ENCODE results near the gene PAQR5. TPM values are rescaled to one million over a fixed set of nuclear protein-coding genes. Genes with fewer than 3 reads are reported as not detected.
"Not testable (repeated sequence)": the region's sequence is repeated elsewhere in the genome, so short reads cannot be mapped to it uniquely, and the experiment has no call there.

Gene PAQR5, protein sequence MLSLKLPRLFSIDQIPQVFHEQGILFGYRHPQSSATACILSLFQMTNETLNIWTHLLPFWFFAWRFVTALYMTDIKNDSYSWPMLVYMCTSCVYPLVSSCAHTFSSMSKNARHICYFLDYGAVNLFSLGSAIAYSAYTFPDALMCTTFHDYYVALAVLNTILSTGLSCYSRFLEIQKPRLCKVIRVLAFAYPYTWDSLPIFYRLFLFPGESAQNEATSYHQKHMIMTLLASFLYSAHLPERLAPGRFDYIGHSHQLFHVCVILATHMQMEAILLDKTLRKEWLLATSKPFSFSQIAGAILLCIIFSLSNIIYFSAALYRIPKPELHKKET
- 0.07 and 0.13 TPM in 2 replicates for total RNA-seq

DNA sequence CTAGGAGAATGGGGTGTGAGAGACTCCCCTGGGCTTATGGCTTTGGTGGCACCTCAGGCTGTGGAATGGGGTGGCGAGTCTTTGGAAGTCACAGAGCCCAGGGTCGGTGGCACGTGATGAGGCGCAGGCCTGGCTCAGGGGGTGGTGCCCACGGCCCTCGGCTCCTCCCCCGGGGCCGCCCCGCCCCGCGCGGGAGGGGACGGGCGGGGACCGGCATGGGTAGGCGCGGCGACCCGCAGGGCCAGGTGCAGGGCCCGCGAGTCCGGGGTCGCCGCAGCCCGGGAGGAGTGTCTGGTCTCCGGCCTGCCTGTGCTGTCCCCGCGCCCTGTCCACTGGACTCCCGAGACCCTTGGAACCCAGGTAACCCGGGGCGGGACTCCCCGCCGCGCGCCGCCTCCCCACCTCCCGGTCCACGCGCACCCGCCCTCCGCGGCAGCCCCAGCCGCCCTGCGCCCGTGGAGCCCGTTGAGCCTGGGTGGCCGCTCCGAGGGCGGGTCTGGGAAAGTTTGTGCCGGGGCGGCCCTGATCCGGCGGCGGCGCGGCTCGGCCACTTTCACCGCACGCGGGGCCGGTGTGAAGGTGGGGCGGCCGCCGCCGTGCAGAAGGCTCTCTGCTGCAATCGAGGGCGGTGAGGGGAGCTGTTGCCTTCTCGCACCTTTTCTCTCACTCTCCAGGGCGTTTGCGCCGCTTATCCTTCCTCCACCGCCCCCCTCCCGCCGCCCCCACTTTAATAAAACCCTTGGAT, at the start of gene PAQR5:
TSS of gene PAQR5 (plus strand) at position 216 of the 745 bp plus-strand sequence. CDS start 61,169 bp downstream, outside the sequence.
- no peak for DNase-seq (ENCODE audit: low read depth, low spot score)

DNA sequence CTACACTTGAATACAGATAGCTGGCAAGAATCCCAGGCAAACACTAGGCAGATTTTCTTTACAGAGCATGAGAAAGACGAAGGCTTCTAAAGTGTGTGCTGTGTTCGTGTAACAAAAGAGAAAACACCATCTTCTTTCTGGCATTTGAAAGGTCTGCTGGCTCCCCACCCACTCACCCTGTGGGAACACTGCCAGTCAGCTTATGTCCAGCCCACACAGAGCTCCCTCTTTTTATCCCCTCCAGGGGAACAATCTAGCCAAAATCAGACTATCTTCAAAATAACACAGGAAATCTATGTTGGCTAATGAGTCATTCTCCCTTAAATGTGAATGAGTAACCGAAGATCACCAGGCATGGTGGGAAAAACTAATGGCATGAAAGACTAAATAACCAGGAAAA, 45.6 kb upstream of the PAQR5 start:
- peak; percentile 58 for DNase-seq (ENCODE audit: low read depth, low spot score)

DNA sequence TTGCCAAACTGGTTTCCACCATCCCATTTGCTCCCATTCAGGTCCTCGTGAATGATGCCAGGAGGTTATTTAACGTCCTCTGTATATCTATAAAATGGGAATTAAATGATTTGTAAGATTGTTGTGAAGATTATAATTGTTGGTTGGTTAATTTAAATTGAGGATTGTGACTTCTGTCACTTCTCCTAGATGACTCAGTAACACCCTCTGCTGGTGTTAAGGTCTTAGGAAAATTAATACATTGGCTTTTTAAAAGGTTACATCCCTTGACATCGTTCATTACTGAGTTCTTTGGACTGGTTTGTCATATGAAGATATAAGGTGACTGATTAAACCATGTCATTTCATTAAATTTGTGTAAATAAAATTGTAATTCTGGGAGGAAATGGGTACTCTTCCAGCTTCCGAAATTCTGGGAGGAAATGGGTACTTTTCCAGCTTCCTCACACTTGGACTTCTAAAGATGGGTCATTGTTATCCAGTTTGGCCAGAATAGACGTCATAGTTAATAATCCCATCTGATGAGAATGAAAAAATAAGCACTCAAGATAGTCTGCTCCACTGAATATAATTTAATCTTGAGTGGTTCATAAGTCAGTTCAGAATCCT, 33.3 kb upstream of the PAQR5 start:
- DNase-seq (ENCODE audit: low read depth, low spot score): peak; percentile 10

DNA sequence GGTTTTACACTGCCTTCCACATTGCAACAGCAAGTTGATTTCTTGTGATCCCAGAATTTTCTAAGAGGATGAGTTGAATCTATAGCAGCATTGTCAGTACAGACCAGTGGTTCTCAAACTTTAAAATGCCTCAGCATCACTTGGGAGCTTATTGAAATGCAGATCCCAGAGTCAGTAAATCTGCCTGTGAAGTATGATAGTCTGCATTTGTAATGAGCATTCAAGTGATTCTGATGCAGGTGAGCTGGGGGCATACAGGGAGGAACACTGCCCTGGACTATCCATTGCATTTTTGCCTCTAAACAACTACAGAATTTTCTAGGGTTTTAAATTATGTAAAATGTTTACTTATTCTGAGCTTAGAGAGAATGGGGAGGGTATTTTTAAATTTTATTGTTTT, 27.5 kb upstream of the PAQR5 start:
- no peak for DNase-seq (ENCODE audit: low read depth, low spot score)

DNA sequence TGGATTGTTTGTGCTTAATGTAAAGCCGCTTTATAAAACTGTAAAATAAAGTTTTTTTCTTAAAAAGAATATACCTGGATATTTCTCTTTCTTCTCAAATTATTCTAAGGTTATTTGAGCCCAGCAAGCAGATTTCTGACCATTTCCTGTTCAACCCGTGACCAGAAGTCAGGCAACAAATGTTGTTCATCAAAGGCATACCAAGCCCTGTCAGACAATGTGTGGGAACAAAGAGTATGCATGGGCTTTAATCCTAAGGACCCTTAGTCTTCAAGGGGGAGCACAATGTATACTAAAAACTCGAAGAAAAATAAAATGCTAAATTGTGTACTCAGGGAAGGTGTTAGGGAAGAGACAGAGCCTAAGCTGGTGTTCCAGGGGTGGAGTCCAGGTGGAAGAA, 26.6 kb upstream of the PAQR5 start:
- DNase-seq (ENCODE audit: low read depth, low spot score): no peak

DNA sequence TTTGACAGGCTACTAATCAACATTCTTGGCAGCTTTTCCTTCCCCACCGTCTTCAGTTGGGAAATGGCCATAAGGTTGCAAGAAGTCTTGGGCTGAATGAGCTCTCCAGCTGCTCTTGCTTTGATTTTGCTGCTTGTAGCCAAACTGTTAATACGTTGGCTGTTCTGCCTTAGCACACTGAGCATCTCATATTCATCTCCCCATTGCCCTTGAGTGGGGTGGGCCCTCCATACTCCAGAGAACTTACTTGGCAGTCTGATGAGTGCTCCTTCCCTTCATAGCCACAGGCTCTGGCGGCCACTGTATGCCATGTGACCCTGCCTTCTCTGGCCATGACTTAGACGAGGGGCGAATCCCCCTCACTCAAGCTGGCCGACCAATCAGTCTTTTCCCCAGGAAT, 25.8 kb upstream of the PAQR5 start:
- no peak for DNase-seq (ENCODE audit: low read depth, low spot score)

DNA sequence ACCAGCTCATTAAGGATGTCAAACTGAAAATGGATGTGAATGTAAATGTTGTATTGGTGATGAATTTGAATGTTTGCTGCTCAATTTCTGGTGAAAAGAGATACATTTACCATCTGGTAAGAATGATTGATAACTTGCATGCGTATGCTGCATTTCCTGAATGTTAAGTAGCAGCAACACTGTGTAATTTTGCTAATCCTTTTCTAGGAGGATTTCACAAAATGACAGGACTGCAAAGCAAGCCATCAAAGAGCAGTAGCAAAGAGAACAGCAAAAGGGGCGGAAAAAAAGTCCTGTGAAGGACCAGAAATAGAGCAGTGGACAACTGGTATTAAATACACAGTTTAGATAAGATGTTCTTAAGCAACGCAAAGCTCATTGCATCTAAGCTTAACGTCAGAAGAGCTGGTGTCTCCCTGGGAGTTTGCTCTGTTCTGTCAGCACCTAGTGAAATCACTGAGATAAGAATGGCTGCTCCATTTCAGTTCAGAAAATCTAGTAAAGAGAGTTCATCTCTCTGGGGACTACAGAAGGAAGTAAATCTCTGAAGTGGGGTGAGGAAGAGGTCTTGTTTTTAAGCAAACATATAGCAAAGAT, 23.5 kb upstream of the PAQR5 start:
- DNase-seq (ENCODE audit: low read depth, low spot score): no peak

DNA sequence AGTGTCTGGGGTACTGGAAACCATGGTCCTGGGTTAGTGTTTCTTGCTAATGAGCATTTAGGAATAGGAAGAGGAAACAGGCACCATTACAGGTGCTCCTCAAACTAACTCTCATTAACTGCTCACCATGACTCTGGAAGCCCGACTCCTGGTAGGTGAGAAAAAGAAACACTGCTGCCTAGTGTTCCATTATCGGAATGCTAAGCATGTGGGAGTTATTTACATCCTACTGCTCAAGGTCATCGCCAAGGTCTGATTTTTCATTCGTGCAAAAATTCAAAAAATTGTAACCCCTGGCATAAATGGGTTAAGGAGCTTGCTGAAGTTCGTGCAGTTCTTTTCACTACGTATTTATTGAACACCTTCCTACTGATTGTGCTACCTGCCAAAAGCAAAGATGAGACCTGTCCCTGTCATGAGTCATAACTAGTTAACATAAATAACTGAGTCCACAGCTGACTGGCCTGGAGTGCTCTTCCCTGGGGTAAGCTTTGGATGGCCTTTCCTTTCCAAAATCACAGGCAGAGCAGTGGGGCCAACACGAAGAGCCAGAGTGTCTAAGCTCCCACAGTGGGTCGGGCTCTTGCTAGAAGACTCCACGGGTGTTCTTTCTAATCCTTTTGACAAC, 22.7 kb upstream of the PAQR5 start:
- no peak for DNase-seq (ENCODE audit: low read depth, low spot score)

DNA sequence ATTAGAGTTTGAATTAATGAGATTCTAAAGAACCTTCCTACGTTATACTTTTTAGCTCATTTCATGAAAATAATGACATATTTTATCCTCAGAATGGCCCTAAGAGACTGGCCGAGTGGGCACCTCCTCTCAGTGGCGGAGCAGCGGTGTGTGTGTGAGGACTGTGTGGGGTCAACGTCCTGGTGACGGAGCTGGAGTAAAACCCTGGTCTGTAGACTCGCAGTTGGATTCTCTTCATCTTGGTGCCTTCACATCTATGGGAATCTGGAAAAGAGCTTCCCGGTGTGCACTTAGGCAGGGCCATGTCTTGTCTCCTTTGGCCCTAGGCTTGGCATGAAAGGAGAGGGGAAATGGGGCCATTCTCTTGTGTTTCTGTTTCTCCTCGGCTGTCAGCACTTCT, 21.4 kb upstream of the PAQR5 start:
- no peak for DNase-seq (ENCODE audit: low read depth, low spot score)

DNA sequence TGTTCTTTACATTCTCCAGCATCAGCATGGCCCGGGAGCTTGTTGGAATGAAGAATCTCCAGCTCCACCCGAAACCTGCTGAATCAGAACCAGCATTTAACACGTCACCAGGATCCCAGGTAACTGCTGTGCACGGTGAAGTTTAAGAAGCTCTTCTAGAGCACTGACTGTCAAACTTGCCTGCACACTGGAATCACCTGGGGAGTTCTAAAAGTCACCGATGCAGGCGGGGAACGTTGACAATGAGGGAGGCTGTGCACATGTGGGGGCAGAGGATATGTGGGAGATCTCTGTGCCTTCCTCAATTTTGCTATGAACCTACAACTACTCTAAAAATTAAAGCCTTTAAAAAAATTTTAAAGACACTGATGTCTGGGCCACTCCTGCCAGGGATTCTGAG, 19.1 kb upstream of the PAQR5 start:
- DNase-seq (ENCODE audit: low read depth, low spot score): no peak

DNA sequence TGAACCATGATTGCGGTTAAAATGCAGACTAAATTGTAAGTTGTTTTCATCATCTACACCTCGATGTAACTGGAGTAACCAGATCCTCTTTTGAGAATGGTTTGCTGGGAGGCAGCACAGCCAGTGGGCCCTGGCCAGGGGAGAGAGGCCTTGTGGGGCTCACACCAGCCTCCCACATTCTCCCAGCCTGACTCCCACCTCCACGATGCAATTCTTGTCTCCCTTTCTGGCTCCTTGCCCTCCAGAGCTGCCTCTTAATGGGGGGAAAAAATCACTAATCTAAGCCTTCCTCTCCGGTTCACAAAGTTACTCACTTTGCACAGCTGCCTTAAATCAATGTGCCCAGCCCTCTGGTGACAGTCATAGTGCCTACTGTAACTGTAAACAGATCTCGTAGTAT, 17.9 kb upstream of the PAQR5 start:
- DNase-seq (ENCODE audit: low read depth, low spot score): no peak

DNA sequence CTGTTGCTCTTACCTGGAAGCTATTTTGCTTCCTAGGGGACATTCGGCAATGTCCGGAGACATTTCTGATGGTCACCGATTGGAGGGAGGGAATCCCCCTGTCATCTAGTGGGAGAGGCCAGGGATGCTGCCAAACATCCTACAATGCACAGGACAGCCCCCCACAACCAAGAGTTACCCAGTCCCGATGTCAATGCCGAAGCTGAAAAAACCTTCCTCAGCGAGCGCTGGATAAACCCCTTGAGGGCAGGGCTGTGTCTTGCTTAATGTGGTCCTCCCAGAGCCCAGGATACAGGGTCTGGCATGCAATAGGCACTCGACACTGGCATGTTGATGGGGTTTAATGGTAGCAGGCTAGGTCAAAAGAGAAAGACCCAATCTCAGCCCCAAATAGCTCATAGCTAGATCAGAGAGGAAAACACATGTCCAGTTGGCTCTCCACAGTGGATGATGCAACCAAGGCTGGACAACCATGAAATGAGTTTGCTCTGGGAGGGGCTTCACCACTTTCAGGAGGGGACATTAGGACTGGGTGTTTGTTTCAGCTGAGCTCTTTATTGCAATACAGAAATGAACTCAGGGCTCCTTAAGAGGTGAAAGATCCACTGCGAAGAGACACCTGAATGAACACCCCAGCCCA, 16.5 kb upstream of the PAQR5 start:
- no peak for DNase-seq (ENCODE audit: low read depth, low spot score)

DNA sequence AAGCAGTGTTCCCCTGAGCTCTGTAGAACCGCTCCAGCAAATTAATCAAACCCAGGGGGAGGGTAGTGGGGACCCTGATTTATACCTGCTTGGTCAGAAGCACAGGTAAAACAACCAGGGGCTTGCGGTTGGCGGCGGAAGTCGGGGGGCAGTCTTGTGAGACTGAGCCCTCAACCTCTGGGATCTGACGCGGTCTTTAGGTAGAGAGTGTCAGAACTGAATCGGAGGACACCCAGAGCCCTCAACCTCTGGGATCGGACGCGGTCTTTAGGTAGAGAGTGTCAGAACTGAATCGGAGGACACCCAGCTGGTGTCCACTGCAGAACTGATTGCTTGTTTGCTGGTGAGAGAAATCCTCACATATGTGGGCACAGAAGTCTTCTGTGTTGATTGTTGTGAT, 12.9 kb upstream of the PAQR5 start:
- DNase-seq (ENCODE audit: low read depth, low spot score): no peak

DNA sequence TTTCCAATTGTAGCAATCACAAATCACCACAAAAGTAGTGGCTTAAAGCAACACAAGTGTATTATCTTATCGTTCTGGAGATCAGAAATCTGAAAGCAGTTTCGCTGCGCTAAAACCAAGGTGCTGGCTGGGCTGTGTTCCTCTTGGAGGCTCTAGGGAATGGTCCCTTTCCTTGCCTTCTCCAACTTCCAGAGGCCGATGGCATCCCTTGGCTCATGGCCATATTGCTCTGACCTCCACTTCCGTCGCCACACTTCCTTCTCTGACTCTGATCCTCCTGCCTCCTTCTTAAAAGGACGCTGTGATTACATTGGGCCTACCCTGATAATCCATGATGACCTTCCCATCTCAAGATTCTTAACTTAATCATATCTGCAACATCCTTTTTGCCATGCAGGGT, 10.7 kb upstream of the PAQR5 start:
- no peak for DNase-seq (ENCODE audit: low read depth, low spot score)

DNA sequence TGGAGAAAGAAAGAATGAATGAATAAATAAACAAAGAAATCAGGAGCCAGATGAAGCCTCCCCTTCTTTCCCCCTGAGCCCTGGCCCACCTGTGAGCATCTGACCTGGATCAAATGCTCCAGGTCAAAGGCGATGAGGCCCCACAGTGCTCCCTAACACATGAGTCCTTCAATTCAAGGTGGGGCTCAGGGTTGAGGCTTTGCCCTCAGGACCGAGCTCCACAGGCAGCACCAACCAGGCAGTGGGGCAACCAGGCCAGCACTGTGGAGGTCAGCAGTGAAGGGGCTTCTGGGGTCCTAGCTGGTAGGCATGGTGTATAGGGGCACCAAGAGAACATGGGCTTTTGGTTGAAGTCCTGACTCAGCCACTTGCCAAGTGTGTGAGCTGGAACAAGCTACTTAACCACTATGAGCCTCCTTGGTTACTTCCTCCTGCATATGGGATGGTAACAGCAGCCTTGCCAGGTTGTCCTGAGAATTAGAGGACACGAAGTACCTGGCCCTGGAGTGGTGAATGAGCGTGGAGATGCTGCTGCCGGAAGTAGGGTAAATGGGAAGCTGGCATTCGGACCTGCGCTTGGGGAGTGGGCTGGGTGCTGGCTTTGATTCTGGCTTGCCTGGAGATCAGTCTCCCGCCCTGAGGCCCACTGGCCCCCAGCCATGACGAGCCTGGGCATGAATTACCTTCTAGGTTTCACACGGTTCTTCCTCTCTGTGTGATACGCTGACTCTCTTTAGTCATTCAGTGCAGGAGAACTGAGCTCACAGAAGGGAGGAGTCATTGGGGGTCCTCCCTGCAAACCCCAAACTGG, 10.0 kb upstream of the PAQR5 start:
- DNase-seq (ENCODE audit: low read depth, low spot score): no peak

DNA sequence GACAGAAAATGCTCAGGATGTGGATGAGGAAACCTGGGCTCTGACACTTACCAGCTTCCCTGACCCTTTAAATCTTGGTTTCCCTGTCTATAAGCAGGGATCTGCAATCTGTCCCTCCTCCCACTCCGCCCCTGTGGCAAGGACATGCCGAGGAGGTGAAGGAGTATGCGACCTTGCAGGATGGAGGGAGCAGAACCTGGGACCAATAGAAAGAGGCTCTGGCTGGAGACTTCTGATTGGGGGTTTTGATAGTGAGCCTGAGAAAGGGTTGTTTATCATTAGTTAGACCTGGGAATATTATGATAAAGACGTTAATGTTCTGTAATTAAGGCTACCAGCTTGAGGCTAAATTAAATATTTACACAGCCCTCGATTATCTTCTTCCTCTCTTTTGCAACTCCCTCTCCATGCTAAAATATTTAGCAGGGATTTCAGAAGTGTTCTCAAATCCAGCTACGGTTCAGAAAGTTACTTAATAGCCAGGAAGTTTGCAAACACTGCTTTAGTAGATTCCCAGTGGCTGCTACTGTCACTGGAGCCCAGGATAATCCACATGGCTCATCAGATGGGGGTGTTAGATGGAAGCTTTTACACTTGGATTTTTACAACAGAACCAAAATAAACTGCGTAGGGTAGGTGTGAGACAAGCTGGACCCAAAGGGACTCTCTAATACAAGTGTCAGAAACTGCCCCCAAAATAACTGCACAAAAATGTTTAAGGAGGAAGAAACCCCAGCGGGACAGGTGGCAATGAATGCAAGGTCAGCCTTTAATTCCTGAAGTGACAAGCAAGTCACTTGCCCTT, 9.2 kb upstream of the PAQR5 start:
- DNase-seq (ENCODE audit: low read depth, low spot score): no peak

DNA sequence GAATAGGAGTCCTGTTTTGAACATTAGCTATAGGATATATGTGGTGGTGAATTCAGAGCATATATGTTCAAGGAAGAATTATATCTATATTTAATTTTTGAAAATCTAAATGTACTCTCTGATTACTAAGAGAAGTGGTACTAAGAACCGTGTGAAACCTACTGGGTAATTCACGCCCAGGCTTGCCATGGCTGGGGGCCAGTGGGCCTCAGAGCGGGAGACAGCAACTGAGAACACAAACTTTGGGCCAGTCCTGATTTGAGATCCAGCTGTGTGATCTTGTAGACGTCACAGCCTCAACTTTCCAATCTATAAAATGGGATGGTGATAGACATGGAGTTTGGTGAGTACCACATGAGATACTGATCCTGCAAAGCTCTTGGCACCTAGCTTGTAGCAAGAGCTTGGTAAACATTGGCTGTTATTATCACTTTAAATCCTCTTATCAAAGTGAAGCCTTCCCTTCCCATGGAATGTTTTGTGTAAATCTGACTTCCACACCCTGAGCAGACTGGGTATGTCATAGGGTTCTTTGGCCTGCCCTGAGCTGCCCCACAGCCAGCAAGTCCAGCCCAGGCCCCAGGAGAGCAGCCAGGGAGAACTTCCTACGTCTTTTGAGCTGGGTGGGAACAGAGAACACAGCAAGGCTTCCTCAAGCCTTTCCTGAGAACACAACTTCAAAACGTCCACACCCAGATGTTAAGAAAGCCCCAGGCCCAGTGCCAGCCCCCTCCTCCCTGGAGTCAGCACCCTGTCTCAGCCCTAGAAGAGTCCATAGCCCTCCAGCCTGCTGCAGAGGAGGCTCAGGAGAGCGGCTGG, 8.2 kb upstream of the PAQR5 start:
- no peak for DNase-seq (ENCODE audit: low read depth, low spot score)

DNA sequence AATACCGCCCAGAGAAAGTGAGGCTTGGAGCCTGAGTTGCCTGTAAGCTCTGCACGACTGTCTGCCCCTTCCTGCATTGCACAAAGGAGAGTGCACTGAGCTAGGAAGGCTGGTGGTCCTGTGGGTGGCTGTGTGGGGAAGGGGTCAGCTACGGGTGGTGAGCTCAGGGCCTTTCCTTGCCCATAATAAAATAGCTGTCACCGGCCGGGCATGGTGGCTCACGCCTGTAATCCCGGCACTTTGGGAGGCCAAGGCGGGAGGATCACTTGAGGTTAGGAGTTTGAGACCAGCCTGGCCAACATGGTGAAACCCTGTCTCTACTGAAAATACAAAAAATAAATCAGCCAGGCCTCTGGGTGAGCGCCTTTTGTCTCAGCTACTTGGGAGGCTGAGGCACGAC, 7.1 kb upstream of the PAQR5 start:
- DNase-seq (ENCODE audit: low read depth, low spot score): not testable (repeated sequence)
